ENCODE measurements around the gene ANGPT4. TPM values are rescaled to one million over a fixed set of nuclear protein-coding genes. Genes with fewer than 3 reads are reported as not detected.

The ANGPT4 gene
- polyA plus RNA-seq, 1 of the 3 experiments (the other 2 are of a cell fraction): not detected

DNA sequence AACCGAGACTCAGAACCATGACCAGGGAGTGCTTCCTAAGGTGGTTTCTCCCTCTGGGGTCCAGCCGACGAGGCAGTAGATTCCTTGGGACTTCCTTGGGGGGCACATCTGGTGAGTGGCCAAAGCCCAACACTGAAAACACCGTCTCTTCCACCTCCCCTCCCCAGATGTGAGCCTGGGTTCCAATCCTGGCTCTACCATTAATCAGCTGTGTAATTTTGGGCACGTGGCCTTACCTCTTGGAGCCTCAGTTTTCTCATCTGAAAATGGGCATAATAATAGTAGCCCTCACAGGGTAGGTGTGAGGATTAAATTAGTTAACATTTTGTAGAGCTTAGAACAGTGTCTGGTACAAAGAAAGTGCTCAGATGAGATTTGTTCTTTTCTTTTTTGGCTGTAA is 77.1 kb downstream of the ANGPT4 start:
- Histone ChIP-seq H3K27me3 (ENCODE audit: insufficient read depth) (no peaks in the 10 kb centered on the region), H2AFZ (ENCODE audit: low read depth) (no peak overlapping the region), H3K79me2 (ENCODE audit: insufficient read depth) (peaks cover 71% of the 10 kb centered on the region), H3K9ac (no peak overlapping the region), H3F3A (replicated peaks; ENCODE audit: insufficient read depth) (no peaks in the 10 kb centered on the region), H3K4me2 (no peak overlapping the region), H3K9me3 (no peaks in the 10 kb centered on the region), H4K20me1 (ENCODE audit: insufficient read depth) (no peaks in the 10 kb centered on the region), H3K4me1 (ENCODE audit: control insufficient read depth in 1 of 2, insufficient read depth in 2 of 2, low read depth in 1 of 2, low read length in 1 of 2) (peaks cover 6 to 20% of the 10 kb centered on the region in 2 experiments; a peak in 2 of 4 replicates), H3K9me2 (no peaks in the 10 kb centered on the region), H3K27ac (ENCODE audit: low read depth in 2 of 2, low read length in 1 of 2) (no peak overlapping the region), H3K4me3 (ENCODE audit: low read depth in 2 of 2, low read length in 1 of 2) (no peak overlapping the region), H3K36me3 (replicated peaks in 1 of 2; ENCODE audit: control insufficient read depth in 1 of 2, insufficient read depth in 2 of 2, low read length in 1 of 2) (no peaks in the 10 kb centered on the region)
- CTCF ChIA-PET: interaction anchor here (0.6 to 4.2 kb wide), 4 partner anchors 8 to 270 kb away, joined by 3 to 23 read pairs (median 3); no protein-coding TSS in a partner anchor
- WGBS (ENCODE audit: low lambda C conversion rate): 69% methylated on average over 5 of the region's 5 CpGs
- TF ChIP-seq SMC3 (IDR thresholded peaks at IDR 0.05; ENCODE audit: low read depth, low read length) (no peak), POLR2AphosphoS5 (IDR thresholded peaks at IDR 0.05; ENCODE audit: low read depth, low read length) (no peak), IRF3 (IDR thresholded peaks at IDR 0.05; ENCODE audit: low read depth, low read length) (no peak), SIN3A (IDR thresholded peaks at IDR 0.05; ENCODE audit: borderline replicate concordance, low read depth, low read length) (no peak), CTCF (IDR thresholded peaks at IDR 0.05) (no peak), PBX3 (IDR thresholded peaks at IDR 0.05) (no peak), RFX5 (IDR thresholded peaks at IDR 0.05; ENCODE audit: low read length) (no peak), FOXM1 (IDR thresholded peaks at IDR 0.05; ENCODE audit: low read depth) (no peak), GATA2 (CRISPR knock-in tag; IDR thresholded peaks at IDR 0.05) (no peak), USF2 (IDR thresholded peaks at IDR 0.05; ENCODE audit: borderline replicate concordance, low read depth, low read length) (no peak), MXI1 (IDR thresholded peaks at IDR 0.05; ENCODE audit: low read depth, low read length) (no peak), ELF1 (IDR thresholded peaks at IDR 0.05) (no peak), FOSL2 (IDR thresholded peaks at IDR 0.05; ENCODE audit: borderline replicate concordance, low read depth) (no peak)
- TF ChIP-seq, protein P1, sequence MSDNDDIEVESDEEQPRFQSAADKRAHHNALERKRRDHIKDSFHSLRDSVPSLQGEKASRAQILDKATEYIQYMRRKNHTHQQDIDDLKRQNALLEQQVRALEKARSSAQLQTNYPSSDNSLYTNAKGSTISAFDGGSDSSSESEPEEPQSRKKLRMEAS (IDR thresholded peaks at IDR 0.05; ENCODE audit: low read depth): no peak
- DNase-seq: no peak
- POLR2A ChIA-PET: interaction anchor here (0.7 kb wide), 1 partner anchor 12 kb away, joined by 3 read pairs; no protein-coding TSS in a partner anchor
